Osteoblast (primary cell): ENCODE results near the gene GAS1. TPM values are rescaled to one million over a fixed set of nuclear protein-coding genes. Genes with fewer than 3 reads are reported as not detected.

ENCODE experiments used
- DNase-seq: peaks from one replicate; pipeline ENCODE4 v3.0.0; 2011; ENCODE audit warnings: low spot score, mixed read lengths; ENCODE audit not compliant: insufficient read length; ENCODE audit errors: missing footprints
- H2AFZ ChIP-seq: 2 replicates; pipeline ENCODE4 v1.6.0; 2011; ENCODE audit warnings: mild to moderate bottlenecking, low read length
- H3K27ac ChIP-seq: 2 replicates; pipeline ENCODE4 v1.5.1; 2011; ENCODE audit warnings: mild to moderate bottlenecking, low read depth, low read length, moderate library complexity
- H3K27me3 ChIP-seq: 2 replicates; pipeline ENCODE4 v1.6.0; 2012; ENCODE audit warnings: mild to moderate bottlenecking, control low read depth, inconsistent platforms, low read length, moderate library complexity; ENCODE audit not compliant: insufficient read depth
- H3K36me3 ChIP-seq: 2 replicates; pipeline ENCODE4 v1.5.1; 2011; ENCODE audit warnings: mild to moderate bottlenecking, low read length, control low read depth, moderate library complexity; ENCODE audit not compliant: insufficient read depth
- H3K4me1 ChIP-seq: 2 replicates; pipeline ENCODE4 v1.5.1; 2011; ENCODE audit warnings: mild to moderate bottlenecking, low read length, control low read depth, moderate library complexity; ENCODE audit not compliant: insufficient read depth
- H3K4me2 ChIP-seq: 2 replicates; pipeline ENCODE4 v1.6.0; 2011; ENCODE audit warnings: mild to moderate bottlenecking, low read length; ENCODE audit not compliant: insufficient read depth
- H3K4me3 ChIP-seq: fragments of 200-600 bp; sonication (generic); 3 replicates; pipeline ENCODE4 v1.5.1; 2012; ENCODE audit warnings: mild to moderate bottlenecking, low read length, inconsistent platforms; ENCODE audit not compliant: insufficient read depth
- H3K79me2 ChIP-seq: 2 replicates; pipeline ENCODE4 v1.6.0; 2012; ENCODE audit warnings: mild to moderate bottlenecking, low read length, control low read depth, inconsistent platforms; ENCODE audit not compliant: insufficient read depth
- H3K9me3 ChIP-seq: 2 replicates; pipeline ENCODE4 v1.5.1; 2011; ENCODE audit warnings: low read depth, low read length, control low read depth
- H4K20me1 ChIP-seq: 2 replicates; pipeline ENCODE4 v1.6.0; 2012; ENCODE audit warnings: mild to moderate bottlenecking, low read length, control low read depth; ENCODE audit not compliant: insufficient read depth
- CTCF ChIP-seq: IDR thresholded peaks from 2 replicates; pipeline ENCODE4 v1.5.1; 2011; ENCODE audit warnings: mild to moderate bottlenecking, low read depth, low read length, moderate library complexity; ENCODE audit errors: extremely low read depth
- total RNA-seq: library from RNA; depleted of rRNA; stranded (reverse); fragments of >200 nt; gene quantifications from 2 replicates; pipeline ENCODE4 v1.2.3, GENCODE V29; 2012

Gene GAS1
- total RNA-seq, 1 donor: 107 TPM

DNA sequence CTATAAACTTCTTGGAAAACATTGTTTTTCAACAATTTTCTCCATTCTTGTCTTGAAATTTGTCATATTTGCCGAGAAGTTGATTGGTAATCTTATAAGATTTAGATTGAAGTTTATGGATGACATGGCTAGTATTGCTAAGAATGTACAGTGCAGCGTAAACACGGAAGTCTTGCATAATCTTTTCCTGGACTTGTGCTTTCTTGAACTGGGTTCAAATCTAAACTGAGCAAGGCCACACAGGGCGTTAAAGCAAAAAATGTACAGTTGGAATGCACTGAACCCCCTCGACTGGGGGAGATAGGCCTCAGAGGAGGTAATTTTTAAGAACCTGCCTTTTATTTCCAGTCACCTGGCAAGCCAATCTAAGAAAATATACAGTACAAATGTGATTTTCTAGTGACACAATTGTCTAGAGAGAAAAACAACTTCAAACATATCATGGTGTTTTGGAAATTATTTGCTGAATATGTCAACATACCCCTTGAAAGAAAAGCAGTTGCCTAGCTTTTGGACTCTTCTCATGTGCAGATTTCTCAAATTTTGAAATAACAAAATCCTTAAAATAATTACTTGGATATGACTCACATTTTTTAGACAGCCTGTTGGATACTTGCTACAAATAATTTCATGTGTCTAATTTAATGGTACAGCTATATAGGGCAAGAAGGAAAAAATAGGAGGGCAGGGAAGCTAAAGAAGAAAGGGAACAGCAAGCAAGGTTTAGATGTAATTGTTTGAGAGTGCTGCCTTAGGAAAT lies 18.5 kb upstream of the GAS1 start:
- no peak overlapping the region for H3K4me3 ChIP-seq
- DNase-seq: no peak
- H2AFZ ChIP-seq: no peak overlapping the region
- H3K27ac ChIP-seq: no peak overlapping the region
- H3K4me1 ChIP-seq: peaks cover 23% of the 10 kb centered on the region
- no peak overlapping the region for H3K4me2 ChIP-seq
- H3K36me3 ChIP-seq: no peaks in the 10 kb centered on the region
- H3K9me3 ChIP-seq: no peaks in the 10 kb centered on the region
- H4K20me1 ChIP-seq: no peaks in the 10 kb centered on the region
- no peak for TF ChIP-seq CTCF
- H3K79me2 ChIP-seq: no peaks in the 10 kb centered on the region
- peaks cover 9% of the 10 kb centered on the region for H3K27me3 ChIP-seq

DNA sequence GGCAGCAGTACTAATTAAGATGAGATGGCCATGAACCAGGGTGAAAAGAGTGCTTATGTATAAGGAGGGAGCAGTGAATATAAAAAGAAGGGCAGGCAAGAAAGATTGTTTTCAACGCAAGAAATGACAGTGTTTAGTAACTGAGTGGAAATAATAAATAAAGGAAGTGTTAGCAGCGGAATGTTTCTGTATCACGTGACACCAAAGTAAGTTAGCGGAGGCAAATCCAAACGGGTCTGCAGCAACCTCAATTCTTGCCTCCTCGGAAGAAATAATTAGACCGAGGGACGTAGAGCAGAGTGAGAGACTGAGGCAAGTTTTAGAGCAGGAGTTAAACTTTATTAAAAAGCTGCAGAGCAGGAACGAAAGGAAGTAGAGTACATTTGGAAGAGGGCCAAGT lies 15.4 kb upstream of the GAS1 start:
- Histone ChIP-seq H2AFZ (no peak overlapping the region), H3K27me3 (peaks cover 16% of the 10 kb centered on the region), H3K36me3 (no peaks in the 10 kb centered on the region), H3K4me1 (peaks cover 9% of the 10 kb centered on the region), H3K4me2 (no peak overlapping the region), H3K27ac (no peak overlapping the region), H4K20me1 (no peaks in the 10 kb centered on the region), H3K4me3 (no peak overlapping the region), H3K79me2 (no peaks in the 10 kb centered on the region), H3K9me3 (no peaks in the 10 kb centered on the region)
- no peak for DNase-seq
- TF ChIP-seq CTCF: no peak

DNA sequence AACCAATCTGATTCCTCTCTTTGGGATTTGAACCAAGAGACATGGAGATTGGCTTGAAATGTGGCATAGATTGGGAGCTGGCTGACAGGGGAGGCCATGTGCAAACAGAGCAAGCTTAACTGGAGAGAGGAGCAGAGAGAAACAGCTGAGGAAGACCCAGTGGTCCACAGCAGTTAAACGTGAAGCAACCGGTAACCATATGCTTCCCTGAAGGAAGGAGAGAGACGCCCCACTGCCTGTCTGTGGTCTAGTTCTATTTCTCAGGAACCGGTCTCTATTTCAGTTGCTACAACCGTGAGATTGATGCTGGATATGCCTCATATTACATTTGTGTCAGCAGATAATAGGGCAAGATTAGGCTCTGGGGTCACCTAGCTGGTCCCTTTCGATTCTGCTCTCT lies 13.6 kb upstream of the GAS1 start:
- Histone ChIP-seq H3K4me1 (peaks cover 6% of the 10 kb centered on the region), H3K4me3 (no peak overlapping the region), H3K36me3 (no peaks in the 10 kb centered on the region), H3K79me2 (no peaks in the 10 kb centered on the region), H3K27me3 (peaks cover 16% of the 10 kb centered on the region), H4K20me1 (no peaks in the 10 kb centered on the region), H3K4me2 (no peak overlapping the region), H3K27ac (no peak overlapping the region), H2AFZ (no peak overlapping the region), H3K9me3 (no peaks in the 10 kb centered on the region)
- DNase-seq: peak; percentile 35
- no peak for TF ChIP-seq CTCF

DNA sequence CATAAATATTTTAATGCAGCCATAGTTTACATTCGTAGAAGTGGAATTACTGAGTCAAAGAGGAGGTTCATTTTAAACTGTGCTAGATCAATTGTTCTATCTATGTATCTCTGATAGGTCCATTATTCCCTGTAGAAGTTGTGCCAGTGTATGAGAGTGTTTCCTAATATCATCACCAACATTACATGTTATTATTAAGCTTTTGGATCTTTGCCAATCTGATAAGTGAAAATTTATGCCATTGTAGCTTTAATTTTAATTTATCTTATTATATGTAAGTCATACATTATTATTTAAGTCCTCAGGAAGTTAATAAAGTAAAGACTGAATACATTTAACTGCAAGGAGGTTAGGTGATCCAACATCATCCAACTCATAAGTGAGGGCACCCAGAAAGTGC lies 10.9 kb upstream of the GAS1 start:
- H4K20me1 ChIP-seq: no peaks in the 10 kb centered on the region
- H2AFZ ChIP-seq: no peak overlapping the region
- H3K79me2 ChIP-seq: no peaks in the 10 kb centered on the region
- no peak for DNase-seq
- no peaks in the 10 kb centered on the region for H3K9me3 ChIP-seq
- H3K4me1 ChIP-seq: no peaks in the 10 kb centered on the region
- no peak for TF ChIP-seq CTCF
- no peak overlapping the region for H3K4me2 ChIP-seq
- no peak overlapping the region for H3K4me3 ChIP-seq
- peaks cover 16% of the 10 kb centered on the region for H3K27me3 ChIP-seq
- no peaks in the 10 kb centered on the region for H3K36me3 ChIP-seq
- H3K27ac ChIP-seq: no peak overlapping the region
